GM12878 (cell line): ENCODE measurements around the gene GGPS1. TPM values are rescaled to one million over a fixed set of nuclear protein-coding genes. Genes with fewer than 3 reads are reported as not detected.

Source experiments
- ATF2 ChIP-seq: IDR thresholded peaks from 2 replicates; pipeline ENCODE4 v1.6.1; 2012; ENCODE audit warnings: low read length, inconsistent platforms
- CBX5 ChIP-seq: sonication (generic); IDR thresholded peaks from 2 replicates; pipeline ENCODE4 v1.6.1; 2016; ENCODE audit warnings: low read depth, moderate library complexity, mild to moderate bottlenecking, inconsistent platforms
- CREM ChIP-seq: IDR thresholded peaks from 2 replicates; pipeline ENCODE4 v1.6.1; 2014; ENCODE audit warnings: antibody characterized with exemption, low read depth
- DPF2 ChIP-seq: fragments of 450-650 bp; IDR thresholded peaks from 2 replicates; pipeline ENCODE4 v1.6.1; 2017; ENCODE audit warnings: mild to moderate bottlenecking
- EP300 ChIP-seq, 2 experiments: fragments of 150-350 bp in 1 of 2; IDR thresholded peaks; 2 replicates each; pipeline ENCODE4 v1.6.1; 2011 to 2012; ENCODE audit warnings: low read depth in 2 of 2, low read length in 2 of 2, borderline replicate concordance in 1 of 2, improper control_type of control experiment in 1 of 2, inconsistent platforms in 1 of 2; ENCODE audit not compliant: control insufficient read depth in 1 of 2
- HSF1 ChIP-seq: fragments of 150-350 bp; IDR thresholded peaks from 2 replicates; pipeline ENCODE4 v1.6.1; 2014; ENCODE audit warnings: mild to moderate bottlenecking, low read depth, low read length
- IRF4 ChIP-seq: IDR thresholded peaks from 2 replicates; pipeline ENCODE4 v1.6.1; 2011; ENCODE audit warnings: low read depth, low read length
- JUNB ChIP-seq: IDR thresholded peaks from 2 replicates; pipeline ENCODE4 v1.6.1; 2016; ENCODE audit warnings: antibody characterized with exemption, mild to moderate bottlenecking
- KAT2A ChIP-seq: conservative IDR thresholded peaks from 2 replicates; pipeline ENCODE4 v1.6.1; 2011; ENCODE audit warnings: low read depth, low read length; ENCODE audit not compliant: control insufficient read depth
- MLLT1 ChIP-seq: fragments of 450-650 bp; IDR thresholded peaks from 2 replicates; pipeline ENCODE4 v1.6.1; 2016; ENCODE audit warnings: mild to moderate bottlenecking
- MTA2 ChIP-seq: fragments of 450-650 bp; IDR thresholded peaks from 2 replicates; pipeline ENCODE4 v1.6.1; 2016; ENCODE audit warnings: low read depth, mild to moderate bottlenecking, moderate library complexity
- NKRF ChIP-seq: fragments of 450-650 bp; conservative IDR thresholded peaks from 2 replicates; pipeline ENCODE4 v1.6.1; 2017; ENCODE audit warnings: mild to moderate bottlenecking, moderate library complexity
- NR2C2 ChIP-seq: IDR thresholded peaks from 2 replicates; pipeline ENCODE4 v1.6.1; 2011; ENCODE audit warnings: borderline replicate concordance, low read depth; ENCODE audit not compliant: control insufficient read depth, insufficient read length
- NR2F1 ChIP-seq: fragments of 450-650 bp; conservative IDR thresholded peaks from 2 replicates; pipeline ENCODE4 v1.6.1; 2017; ENCODE audit warnings: mild to moderate bottlenecking
- NRF1 ChIP-seq: conservative IDR thresholded peaks from 2 replicates; pipeline ENCODE4 v1.6.1; 2011; ENCODE audit warnings: mild to moderate bottlenecking, low read depth, low read length, improper control_type of control experiment
- PAX5 ChIP-seq: IDR thresholded peaks from 2 replicates; pipeline ENCODE4 v1.6.1; 2011; ENCODE audit warnings: low read depth, low read length, borderline replicate concordance
- RFX5 ChIP-seq: IDR thresholded peaks from 2 replicates; pipeline ENCODE4 v1.6.1; 2011; ENCODE audit warnings: low read depth, low read length, improper control_type of control experiment
- RUNX3 ChIP-seq: IDR thresholded peaks from 2 replicates; pipeline ENCODE4 v1.6.1; 2012; ENCODE audit warnings: low read length, inconsistent platforms
- SRF ChIP-seq, 2 experiments: IDR thresholded peaks; 2 replicates each; pipeline ENCODE4 v1.6.1; 2011; ENCODE audit warnings: low read depth in 2 of 2, low read length in 2 of 2, mild to moderate bottlenecking in 1 of 2, moderate library complexity in 1 of 2
- TAF1 ChIP-seq: IDR thresholded peaks from 2 replicates; pipeline ENCODE4 v1.6.1; 2011; ENCODE audit warnings: mild to moderate bottlenecking, low read depth, low read length, borderline replicate concordance
- USF1 ChIP-seq: IDR thresholded peaks from 2 replicates; pipeline ENCODE4 v1.6.1; 2011; ENCODE audit warnings: borderline replicate concordance, low read depth, mild to moderate bottlenecking, moderate library complexity, mixed read lengths, low read length; ENCODE audit not compliant: insufficient read depth; ENCODE audit errors: extremely low read length
- YY1 ChIP-seq: IDR thresholded peaks from 2 replicates; pipeline ENCODE4 v1.6.1; 2011; ENCODE audit warnings: low read depth, mild to moderate bottlenecking, low read length
- ZNF24 ChIP-seq: fragments of 450-650 bp; IDR thresholded peaks from 2 replicates; pipeline ENCODE4 v1.6.1; 2017; ENCODE audit warnings: antibody characterized with exemption, mild to moderate bottlenecking
- ZNF384 ChIP-seq: IDR thresholded peaks from 2 replicates; pipeline ENCODE4 v1.6.1; 2012; ENCODE audit warnings: low read depth, mild to moderate bottlenecking, low read length, improper control_type of control experiment, borderline replicate concordance
- polyA plus RNA-seq, 11 experiments: library from polyadenylated mRNA; depleted of rRNA in 4 of 11; unstranded in 6 of 11; stranded (reverse) in 5 of 11; fragments of >200 nt; fragmentation: Nextera tagmentation in 4 of 11; fragmentation: Illumina TruSeq in 1 of 11; extraction: Ambion mirVana in 4 of 11; extraction: Trizol in 1 of 11; gene quantifications; 1 replicate in 1 of 11; 2 replicates in 10 of 11; pipeline versions ENCODE4 v1.2.1 to v1.2.3, GENCODE V29; 2011 to 2016; ENCODE audit warnings: inconsistent platforms in 2 of 11, missing spikeins in 2 of 11, low read depth in 1 of 11
- total RNA-seq, 4 experiments: library from RNA; depleted of rRNA in 3 of 4; stranded (reverse); fragments of >200 nt in 3 of 4; fragmentation: Illumina TruSeq in 1 of 4; extraction: Trizol in 1 of 4; gene quantifications; 2 replicates each; pipeline versions ENCODE4 v1.2.1 to v1.2.3, GENCODE V29; 2013 to 2021

Gene GGPS1
- total and polyA plus RNA-seq, 10 of the 15 experiments (the other 5 are each of a cell fraction or from before 2014, with no cell fraction given): 15.1 to 36.0 (median 25.3) TPM

- no peak for TF ChIP-seq ATF2
- TF ChIP-seq YY1: no peak
- TF ChIP-seq IRF4: no peak
- no peak for TF ChIP-seq CBX5
- TF ChIP-seq ZNF384: peak; percentile 45; the same call in 1 of the 2 replicates
- no peak for TF ChIP-seq ZNF24
- peak; percentile 67; the same call in 1 of the 2 replicates for TF ChIP-seq MTA2
- peak; percentile 39; the same call in 1 of the 2 replicates for TF ChIP-seq NR2F1
- TF ChIP-seq NRF1: no peak
- TF ChIP-seq RUNX3: peak; percentile 94
- no peak for TF ChIP-seq HSF1
- no peak for TF ChIP-seq USF1
- TF ChIP-seq TAF1: no peak
- TF ChIP-seq DPF2: 0 out of 2 replicates have a peak, but pooled peaks have one; percentile 37
- peak; percentile 66 for TF ChIP-seq MLLT1
- TF ChIP-seq NR2C2: no peak
- TF ChIP-seq EP300 (IDR thresholded peaks at IDR 0.05; ENCODE audit: borderline replicate concordance in 1 of 2, control insufficient read depth in 1 of 2, low read depth in 2 of 2, low read length in 2 of 2): no peak
- TF ChIP-seq RFX5: no peak
- no peak for TF ChIP-seq CREM
- TF ChIP-seq KAT2A: no peak
- TF ChIP-seq JUNB: peak; percentile 56; the same call in 1 of the 2 replicates
- no peak for TF ChIP-seq SRF (IDR thresholded peaks at IDR 0.05; ENCODE audit: low read depth in 2 of 2, low read length in 2 of 2)
- no peak for TF ChIP-seq NKRF
- no peak for TF ChIP-seq PAX5
These were observed 30.8 kb upstream of the GGPS1 start (continued) for GRCh38 chr1:235297579-235297978.
